Limb (tissue), 2 donors: ENCODE results near the gene ANK2.
A peak's percentile ranks its signal among the peaks of the same experiment; 100 is the strongest.

Experiments used
- DNase-seq, 2 donors: peaks; one replicate each; pipeline ENCODE4 v3.0.0-alpha.2; 2016; ENCODE audit errors: extremely low spot score in 2 of 2

Gene ANK2

DNA sequence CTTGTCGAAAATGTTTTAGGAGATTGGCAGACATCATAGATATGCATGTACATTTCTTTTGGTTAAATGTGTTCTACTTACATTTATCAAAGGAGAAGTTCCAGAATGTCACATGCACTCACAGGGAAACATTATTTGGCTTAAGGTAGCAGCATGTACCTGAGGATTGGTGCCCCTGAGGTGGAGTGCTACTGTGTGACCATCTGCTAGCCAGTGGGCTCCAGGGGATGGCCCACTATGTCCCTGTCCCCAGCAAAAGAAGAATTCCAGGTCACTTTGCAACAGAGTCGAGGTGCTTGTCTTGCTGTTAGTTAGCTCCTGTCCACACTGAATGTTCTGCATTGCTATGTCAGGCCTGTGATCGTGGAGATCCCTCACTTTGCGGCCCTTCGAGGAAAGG is 283.2 kb downstream of the ANK2 start:
- DNase-seq = no peak

DNA sequence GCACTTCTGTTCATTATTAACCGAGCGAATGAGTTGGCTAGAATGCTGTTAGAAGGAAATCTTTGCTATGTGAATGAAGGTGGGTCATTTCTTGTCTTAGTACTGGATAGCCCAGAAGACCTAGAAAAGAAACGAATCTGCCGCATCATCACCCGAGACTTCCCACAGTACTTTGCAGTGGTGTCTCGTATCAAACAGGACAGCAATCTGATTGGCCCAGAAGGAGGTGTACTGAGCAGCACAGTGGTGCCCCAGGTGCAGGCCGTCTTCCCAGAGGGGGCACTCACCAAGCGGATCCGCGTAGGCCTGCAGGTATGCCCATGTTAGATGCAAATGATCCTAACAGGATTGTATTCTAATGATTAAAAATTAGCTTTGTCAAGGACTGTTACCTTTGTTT is 286.3 kb downstream of the ANK2 start:
- no peak for DNase-seq

DNA sequence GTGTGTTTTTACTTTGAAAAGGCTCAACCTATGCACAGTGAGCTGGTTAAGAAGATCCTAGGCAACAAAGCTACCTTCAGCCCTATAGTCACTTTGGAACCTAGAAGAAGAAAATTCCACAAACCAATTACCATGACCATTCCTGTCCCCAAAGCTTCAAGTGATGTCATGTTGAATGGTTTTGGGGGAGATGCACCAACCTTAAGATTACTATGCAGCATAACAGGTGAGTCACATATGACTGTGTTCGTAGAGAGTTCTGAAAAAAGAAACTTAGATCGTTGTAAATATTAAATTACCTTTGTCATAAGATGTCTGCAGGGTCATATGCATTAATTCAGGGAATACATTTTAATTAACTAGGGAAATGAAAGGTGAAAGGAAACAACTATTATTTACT is 287.1 kb downstream of the ANK2 start:
- DNase-seq = no peak

DNA sequence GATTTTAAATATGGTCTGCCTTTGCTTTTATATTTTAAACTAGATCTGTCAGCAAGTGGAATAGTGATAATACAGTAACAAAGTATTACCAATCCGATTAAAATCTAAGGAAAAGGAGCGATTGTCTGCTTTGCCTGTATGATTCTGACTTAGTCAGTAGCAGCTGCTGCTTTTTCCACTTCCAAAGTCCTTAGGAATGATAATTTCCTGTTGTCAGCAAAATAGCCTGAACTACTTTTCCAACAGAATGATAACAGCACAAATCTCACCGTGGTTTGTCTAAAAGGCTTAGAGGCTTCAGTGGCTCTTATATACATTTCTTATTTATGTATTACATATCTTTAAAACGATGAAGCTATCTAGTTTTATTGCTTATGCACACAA is 290.0 kb downstream of the ANK2 start:
- no peak for DNase-seq

DNA sequence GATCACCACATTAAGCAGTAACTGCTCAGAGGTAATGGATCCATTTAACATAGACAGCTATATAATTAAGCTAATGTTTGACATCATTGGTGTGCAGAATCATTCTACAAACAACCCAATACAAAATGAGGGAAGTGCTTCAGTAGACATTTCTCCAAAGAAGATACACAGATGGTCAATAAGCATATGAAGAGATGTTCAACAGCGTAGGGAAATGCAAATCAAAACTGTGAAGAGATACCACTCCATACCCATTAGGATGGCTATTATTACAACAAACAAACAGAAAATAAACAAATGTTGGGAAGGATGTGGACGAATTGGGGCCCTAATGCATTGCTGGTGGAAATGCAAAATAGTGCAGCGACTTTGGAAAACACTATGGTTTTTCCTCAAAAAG is 294.6 kb downstream of the ANK2 start:
- no peak for DNase-seq

DNA sequence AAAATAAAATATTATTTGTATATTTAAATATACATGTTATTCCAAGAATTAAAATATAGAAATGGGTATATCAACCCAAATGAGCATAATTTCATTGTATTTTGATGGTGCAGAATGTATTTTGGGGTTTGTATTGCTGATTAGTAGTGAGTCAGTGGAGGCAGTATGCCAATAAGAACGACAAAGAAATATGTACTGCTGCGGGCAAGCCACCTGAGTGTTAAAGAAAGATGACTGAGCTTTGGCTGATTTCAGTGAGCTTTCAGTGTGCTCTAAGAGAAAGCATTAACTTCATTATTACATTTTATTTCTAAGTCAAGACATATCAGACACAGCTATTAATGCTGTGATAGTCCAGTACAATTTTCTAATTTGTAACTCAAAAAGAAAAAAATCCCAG is 297.8 kb downstream of the ANK2 start:
- no peak for DNase-seq

DNA sequence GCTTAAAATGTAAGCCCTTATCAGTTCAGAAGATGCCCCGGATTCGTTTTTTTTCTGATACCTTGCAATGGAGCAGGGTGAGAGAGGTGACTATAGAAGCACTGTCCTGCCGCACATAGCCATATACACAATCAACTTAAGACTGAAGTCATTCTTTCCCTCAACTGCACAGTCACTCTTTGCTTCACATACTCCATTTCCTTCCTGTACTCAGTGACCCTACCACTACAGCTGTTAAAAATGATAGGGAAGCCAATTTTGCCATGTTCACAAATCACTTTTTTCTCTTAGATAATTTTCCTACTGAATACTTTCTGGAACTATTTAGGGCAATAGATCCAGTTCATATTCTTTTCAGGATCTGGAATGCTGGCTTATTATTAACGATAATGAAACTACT is 300.0 kb downstream of the ANK2 start:
- no peak for DNase-seq

DNA sequence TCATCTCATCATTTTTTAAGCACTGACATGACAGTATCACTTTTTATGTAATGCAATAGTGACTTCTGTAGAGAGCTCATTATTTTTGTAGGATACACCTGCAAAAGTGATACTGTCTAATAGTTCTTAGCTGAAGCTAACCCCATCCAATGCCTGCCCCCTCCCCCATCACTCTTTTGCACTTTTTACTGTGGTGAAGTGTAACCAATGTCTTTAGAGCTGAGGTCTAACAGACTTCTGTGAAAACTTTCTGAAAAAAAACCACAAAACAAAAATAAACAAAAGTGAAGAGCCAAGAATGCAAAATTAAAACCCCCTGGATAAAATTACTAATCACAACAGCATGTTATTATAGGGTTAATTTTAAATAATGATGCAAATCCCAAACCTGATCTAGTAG is 301.1 kb downstream of the ANK2 start:
- DNase-seq = no peak

DNA sequence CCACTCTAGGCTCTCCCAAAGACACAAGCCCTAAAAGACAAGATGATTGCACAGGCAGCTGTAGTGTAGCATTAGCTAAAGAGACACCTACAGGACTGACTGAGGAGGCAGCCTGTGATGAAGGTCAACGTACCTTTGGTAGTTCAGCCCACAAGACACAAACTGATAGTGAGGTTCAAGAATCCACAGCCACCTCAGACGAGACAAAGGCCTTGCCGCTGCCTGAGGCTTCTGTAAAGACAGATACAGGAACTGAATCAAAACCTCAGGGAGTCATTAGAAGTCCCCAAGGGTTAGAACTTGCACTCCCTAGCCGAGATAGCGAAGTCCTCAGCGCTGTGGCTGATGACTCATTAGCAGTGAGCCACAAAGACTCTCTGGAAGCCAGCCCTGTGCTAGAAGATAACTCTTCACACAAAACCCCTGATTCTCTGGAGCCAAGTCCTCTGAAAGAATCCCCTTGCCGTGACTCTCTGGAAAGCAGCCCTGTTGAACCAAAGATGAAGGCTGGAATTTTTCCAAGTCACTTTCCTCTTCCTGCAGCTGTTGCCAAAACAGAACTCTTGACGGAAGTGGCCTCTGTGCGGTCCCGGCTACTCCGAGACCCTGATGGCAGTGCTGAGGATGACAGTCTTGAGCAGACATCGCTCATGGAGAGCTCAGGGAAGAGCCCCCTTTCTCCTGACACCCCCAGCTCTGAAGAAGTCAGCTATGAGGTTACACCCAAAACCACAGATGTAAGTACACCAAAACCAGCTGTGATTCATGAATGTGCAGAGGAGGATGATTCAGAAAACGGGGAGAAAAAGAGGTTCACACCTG is 306.3 kb downstream of the ANK2 start:
- DNase-seq = no peak

DNA sequence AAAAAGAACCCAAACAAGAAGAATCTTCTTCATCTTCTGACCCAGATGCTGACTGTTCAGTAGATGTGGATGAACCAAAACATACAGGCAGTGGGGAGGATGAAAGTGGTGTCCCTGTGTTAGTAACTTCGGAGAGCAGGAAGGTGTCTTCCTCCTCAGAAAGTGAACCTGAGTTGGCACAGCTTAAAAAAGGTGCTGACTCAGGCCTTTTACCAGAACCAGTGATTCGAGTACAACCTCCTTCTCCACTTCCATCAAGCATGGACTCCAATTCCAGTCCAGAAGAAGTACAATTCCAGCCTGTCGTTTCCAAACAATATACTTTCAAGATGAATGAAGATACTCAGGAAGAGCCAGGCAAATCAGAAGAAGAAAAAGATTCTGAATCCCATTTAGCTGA is 307.0 kb downstream of the ANK2 start:
- DNase-seq = no peak

DNA sequence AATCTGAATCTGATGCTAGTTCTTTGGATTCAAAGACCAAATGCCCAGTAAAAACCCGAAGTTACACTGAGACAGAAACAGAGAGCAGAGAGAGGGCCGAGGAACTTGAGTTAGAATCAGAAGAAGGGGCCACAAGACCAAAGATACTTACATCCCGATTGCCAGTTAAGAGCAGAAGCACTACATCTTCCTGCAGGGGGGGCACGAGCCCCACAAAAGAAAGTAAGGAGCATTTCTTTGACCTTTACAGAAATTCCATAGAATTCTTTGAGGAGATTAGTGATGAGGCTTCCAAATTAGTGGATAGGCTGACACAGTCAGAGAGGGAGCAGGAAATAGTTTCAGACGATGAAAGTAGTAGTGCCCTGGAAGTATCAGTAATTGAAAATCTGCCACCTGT is 309.3 kb downstream of the ANK2 start:
- DNase-seq = no peak

DNA sequence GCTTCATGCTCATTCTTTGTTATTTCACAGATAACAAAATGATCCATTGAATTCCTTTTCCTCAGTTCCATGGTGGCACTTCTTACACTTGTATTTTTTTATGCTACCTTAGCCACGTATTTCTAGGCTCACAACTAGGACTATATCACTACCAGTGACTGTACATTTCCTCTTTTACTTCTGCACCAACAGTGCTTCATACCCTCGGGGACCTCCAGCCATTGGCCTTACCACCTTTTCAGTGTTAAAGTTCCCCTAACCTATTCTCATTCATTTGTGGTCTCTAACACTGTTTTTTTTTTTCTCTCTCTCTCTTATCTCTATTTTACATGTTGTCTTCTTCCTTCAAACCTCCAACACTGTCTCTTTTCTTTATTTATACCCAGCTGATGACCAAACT is 315.9 kb downstream of the ANK2 start:
- no peak for DNase-seq

DNA sequence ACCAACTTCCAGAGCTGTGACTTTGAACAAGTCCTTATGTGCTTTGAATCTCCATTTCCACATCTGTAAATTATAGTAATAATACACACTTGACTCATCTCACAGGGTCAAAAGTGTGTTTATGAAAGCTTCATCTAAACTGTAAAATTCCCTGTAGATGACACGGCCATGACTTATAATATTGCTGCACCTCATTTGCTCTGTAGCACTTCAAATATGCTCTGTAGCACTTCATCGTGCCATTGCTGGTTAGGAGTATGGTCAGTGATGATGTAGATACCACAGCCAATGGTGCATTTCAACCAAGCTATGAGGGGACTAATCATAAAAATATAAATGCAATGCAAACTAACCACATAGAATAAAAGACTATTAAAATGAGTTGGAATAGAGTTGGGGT is 318.6 kb downstream of the ANK2 start:
- no peak for DNase-seq

DNA sequence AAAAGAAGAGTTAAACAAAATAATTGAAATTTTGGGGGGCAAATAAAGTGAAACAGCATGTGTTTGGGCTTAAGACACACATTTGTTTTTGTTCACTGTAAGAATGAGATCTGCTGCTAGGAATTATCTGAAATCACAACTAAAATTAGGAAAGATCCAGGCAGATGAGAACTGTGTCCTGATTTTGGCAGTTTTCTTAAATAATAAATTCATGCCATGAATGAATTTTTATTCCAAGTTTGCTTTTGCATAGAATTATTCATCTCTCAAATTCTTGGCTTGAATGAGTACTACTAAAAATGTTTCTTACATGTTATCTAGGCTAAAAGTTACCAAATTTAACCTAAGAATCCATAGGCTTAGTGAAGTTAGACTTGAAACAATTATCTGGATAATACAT is 321.7 kb downstream of the ANK2 start:
- DNase-seq = no peak

DNA sequence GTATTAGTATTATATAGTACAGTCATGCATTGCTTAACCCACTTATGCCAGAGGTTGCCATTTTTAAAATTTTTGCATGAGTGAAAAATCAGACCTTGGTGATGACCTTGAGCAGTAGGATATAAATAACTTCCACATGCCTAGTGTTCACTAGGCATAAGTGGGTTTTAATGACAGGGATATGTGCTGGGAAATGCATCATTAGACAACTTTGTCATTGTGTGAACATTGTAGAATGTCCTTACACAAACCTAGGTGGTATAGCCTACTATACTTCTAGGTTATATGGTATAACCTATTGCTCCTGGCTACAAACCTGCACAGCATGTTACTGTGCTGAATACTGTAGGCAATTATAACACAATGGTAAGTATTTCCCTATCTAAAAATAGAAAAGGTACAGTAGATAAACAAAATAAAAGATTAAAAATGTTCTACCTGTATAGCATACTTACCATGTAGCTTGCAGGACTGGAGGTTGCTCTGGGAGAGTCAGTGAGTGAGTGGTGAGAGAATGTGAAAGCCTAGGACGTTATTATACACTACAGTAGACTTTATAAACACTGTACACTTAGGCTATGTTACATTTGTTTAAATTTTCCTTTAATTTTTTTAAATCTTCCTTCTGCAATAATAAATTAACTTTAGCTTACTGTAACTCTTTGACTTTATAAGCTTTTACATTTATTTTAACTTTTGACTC is 326.7 kb downstream of the ANK2 start:
- no peak for DNase-seq

DNA sequence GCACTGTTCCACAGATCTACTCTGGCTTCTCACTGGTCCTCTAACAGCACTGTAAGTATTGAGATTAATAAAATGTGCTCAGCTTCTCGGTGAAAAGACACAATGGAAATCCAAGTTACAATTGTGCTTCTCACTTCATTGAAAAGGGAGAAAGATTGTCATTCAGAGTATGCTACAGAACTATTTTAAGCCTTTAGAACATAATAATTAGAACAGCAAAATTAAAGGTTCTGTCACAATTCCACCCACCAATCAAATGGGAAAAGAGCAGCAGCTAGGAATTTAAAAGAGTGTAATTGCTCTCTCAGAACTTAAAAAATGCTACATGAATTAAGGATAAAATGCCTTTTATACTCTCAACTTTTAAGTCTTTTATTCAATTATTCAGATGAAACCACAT is 329.4 kb downstream of the ANK2 start:
- no peak for DNase-seq

DNA sequence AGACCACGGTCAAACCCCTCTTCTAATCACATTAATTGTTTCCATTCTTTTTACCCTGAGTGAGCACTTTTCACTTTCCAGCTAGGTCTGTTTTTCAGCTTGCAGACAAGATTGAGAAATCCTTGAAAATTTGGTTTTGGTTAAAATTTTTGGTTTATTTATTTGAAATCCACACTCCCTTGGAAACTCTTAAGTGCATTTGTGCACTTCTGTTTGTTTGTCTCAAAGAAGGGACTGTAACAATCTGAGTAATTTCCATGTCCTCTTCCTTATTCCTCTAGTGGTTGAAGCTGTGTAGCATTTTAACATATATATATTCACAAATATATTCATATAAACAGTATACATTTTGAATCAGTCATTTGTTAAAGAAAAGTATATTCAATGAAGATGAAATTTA is 333.3 kb downstream of the ANK2 start:
- no peak for DNase-seq

DNA sequence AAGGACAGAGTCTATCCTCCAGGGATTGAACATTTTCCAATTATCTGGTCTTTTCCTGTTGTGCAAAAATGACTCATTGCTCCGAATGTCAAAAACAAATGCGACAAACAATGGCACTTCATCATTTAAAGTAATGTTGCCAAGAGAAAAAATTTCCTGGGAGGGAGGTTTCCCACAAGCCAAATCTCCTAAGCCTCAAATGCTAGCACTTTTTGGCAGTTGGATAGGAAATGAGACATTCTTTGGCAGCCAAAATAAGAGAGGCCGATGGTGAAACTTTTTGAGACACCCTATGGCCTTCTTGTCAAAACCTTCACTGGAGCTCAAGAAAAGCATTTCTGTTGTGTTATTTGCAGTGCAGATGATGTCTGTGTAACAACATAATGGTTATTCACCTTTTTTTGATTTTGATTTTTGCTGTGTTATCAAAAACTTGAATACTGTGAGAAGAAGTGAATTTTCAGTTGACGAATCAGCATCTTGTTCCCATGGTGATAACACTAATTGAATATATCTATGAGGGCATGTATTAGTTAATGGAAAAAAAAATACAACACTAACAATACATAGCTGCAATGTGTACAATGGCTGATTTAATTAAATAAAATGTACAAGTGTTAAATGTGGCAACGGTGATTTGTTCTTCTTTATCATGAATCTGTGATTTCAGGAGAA is 333.8 kb downstream of the ANK2 start:
- peak in 1 of 2 donors; percentile 76 for DNase-seq

DNA sequence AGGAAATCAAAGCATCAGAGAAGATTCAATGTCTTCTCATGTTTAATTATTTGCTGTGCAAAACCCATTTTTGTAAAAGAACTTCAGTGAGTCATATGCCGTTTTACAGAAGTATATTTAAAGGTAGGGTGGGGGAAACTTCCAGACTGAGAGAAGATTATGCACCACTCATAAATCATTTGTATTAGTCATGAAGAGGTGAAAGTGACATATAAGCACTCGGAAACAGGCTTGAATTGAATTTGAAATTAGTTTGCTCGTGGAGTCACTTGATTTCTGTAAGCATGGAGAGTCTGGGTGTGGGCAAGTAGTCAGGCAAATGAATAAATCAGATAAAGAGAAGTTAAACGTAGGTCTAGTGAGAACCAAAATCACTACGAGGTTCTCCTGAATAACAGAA is 335.1 kb downstream of the ANK2 start:
- DNase-seq = no peak

DNA sequence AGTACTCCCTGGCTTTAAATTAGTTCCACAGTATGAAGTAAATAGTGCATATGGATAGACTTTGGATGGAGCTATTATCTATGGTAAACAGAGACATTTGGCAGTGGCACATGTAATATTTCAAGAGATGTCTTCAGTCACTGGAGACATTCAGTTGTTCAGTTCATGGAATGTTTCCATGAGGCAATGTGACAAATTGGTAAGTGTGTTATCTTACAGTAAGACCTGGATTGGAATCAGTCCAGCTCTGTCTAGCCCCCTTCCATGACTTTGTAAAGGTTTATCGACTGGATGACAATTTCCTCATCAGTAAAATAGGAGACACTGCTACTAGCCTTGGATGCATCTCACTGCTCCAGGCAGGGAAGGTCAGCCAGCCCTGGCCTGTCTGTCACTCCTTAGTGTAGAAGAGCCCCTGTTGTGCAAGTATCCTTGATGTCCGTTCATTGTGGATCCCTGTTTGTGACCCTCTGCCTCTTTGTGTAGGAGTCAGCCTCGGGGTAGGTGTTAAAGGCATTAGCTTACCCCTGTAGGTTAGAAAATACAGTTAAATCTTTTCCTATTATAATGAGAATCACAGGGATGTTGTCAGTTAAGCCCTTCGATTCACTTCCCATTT is 335.9 kb downstream of the ANK2 start:
- DNase-seq = no peak

DNA sequence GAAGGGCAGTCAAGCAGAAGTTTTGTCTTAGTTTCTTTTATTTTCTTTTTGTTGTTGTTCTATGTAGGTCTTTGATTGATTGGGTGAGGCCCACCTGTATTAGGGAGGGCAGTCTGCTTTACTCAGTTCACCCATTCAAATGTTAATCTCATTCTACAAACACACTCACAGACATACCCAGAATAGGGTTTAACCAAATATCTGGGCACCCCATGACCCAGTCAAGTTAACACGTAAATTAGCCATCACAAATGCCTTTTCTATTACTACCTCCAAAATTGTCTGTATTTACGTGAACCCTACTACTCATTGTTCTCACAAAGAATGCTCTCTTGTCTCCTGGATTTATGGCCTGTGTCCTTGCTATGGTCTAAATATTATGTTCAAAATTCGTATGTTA is 339.7 kb downstream of the ANK2 start:
- DNase-seq = no peak

DNA sequence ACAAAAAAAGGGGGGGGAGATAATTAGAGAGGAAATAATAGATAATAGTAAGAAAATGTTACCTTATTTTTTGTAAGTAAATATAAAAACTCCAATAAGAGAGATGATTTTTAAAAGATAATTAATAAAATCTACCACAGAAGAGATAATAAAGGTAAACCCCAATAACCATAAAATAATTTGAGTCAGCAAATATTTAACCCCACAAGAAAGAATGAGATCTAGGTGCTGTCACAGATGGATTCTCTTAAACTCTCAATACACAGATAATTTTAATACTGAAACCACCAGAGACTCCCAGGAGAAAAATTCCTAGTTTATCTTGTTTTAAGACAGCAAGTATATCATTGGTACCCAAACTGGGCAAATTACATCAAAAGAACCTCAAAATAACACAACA is 341.4 kb downstream of the ANK2 start:
- DNase-seq = no peak
